ENCODE data around the gene LIM2. TPM values are rescaled to one million over a fixed set of nuclear protein-coding genes. Genes with fewer than 3 reads are reported as not detected.

The LIM2 gene
- total and polyA plus RNA-seq, 9 of the 15 experiments (the other 6 are each of a cell fraction or from before 2014, with no cell fraction given) = 0.07 to 0.45 (median 0.18) TPM; not detected in 4

DNA sequence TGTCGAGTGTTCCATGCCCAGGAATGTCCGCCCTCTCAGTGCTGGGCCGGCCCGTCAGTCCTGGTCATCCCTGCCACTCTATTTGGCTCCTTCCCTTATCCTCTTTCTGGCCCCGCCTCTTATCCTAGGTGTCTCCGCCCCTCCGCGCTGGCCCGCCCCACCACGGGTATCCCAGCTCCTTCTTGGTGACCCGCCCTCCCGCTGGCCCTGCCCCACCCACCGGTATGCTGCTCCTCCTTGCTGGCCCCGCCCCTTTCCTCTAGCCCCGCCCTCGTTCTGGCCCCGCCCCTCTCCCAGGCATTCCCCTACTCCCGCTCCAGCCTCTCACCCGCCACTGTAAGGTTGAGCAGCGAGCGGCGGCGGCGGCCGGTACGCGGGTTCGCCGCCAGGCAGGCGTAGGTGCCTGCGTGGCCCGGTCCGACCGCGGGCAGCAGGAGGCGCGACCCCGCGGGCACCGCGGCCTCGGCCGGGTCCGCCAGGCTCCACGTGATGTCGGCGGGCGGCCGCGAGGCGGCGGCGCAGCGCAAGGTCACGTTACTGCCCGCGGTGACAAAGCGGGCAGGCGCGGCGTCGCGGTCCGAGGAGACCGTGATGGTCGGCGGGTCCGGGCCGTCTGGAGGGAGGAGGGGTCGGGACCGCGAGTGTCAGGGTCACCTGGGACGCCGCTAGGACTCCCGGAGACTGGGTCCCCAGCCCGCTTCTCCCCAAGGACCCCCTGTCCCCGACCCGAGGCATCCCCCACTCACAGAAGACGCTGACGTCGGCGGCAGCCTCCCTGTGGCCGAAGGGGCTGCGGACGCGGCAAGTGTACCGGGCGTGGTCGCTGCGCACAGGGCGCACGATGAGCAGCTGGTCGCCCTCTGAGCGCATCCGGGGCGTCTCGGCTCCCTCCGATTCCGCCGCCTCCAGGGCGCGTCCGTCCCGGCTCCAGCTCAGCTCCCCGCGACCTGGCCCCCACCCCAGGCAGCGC, 47.8 kb downstream of the LIM2 start (continued):
- TF ChIP-seq ZNF263 (CRISPR knock-in tag; IDR thresholded peaks at IDR 0.05; ENCODE audit: borderline replicate concordance) (peak; percentile 35; the same call in 1 of the 2 replicates), ZNF23 (CRISPR knock-in tag; IDR thresholded peaks at IDR 0.05) (no peak), SIX5 (IDR thresholded peaks at IDR 0.05; ENCODE audit: borderline replicate concordance in 1 of 2, insufficient read depth in 1 of 2, low read depth in 1 of 2, low read length in 2 of 2) (no peak), HMG20B (CRISPR knock-in tag; IDR thresholded peaks at IDR 0.05) (no peak), POLR2B (IDR thresholded peaks at IDR 0.05; ENCODE audit: low read depth, partially characterized antibody) (peak; percentile 52), OTX1 (CRISPR knock-in tag; IDR thresholded peaks at IDR 0.05) (no peak), KDM2B (CRISPR knock-in tag; IDR thresholded peaks at IDR 0.05) (no peak), RUNX1 (IDR thresholded peaks at IDR 0.05; ENCODE audit: low read depth) (no peak), ZNF561 (CRISPR knock-in tag; conservative IDR thresholded peaks at IDR 0.05) (no peak), TFAM (CRISPR knock-in tag; conservative IDR thresholded peaks at IDR 0.05) (no peak), ELF1 (tag; IDR thresholded peaks at IDR 0.05) (no peak), CBFB (CRISPR knock-in tag; IDR thresholded peaks at IDR 0.05) (no peak; the same call in 1 of the 2 replicates), NBN (IDR thresholded peaks at IDR 0.05; ENCODE audit: low read depth) (0 out of 2 replicates have a peak, but pooled peaks have one; percentile 58), ELK1 (CRISPR knock-in tag; IDR thresholded peaks at IDR 0.05) (no peak), KDM5B (IDR thresholded peaks at IDR 0.05; ENCODE audit: insufficient replicate concordance, low read depth, low read length) (peak; percentile 68), L3MBTL2 (IDR thresholded peaks at IDR 0.05) (peak; percentile 97), ZNF764 (CRISPR knock-in tag; IDR thresholded peaks at IDR 0.05; ENCODE audit: low read depth) (no peak), SNIP1 (IDR thresholded peaks at IDR 0.05; ENCODE audit: low read depth) (no peak), HCFC1 (IDR thresholded peaks at IDR 0.05; ENCODE audit: low read depth, low read length) (peak; percentile 32; the same call in 1 of the 2 replicates), RBM17 (IDR thresholded peaks at IDR 0.05; ENCODE audit: borderline replicate concordance, low read depth, low read length) (no peak), NFIX (CRISPR knock-in tag; IDR thresholded peaks at IDR 0.05; ENCODE audit: low read depth) (no peak), KLF10 (CRISPR knock-in tag; IDR thresholded peaks at IDR 0.05) (no peak), DIDO1 (tag; IDR thresholded peaks at IDR 0.05; ENCODE audit: low read depth) (no peak)
- TF ChIP-seq, protein P1, sequence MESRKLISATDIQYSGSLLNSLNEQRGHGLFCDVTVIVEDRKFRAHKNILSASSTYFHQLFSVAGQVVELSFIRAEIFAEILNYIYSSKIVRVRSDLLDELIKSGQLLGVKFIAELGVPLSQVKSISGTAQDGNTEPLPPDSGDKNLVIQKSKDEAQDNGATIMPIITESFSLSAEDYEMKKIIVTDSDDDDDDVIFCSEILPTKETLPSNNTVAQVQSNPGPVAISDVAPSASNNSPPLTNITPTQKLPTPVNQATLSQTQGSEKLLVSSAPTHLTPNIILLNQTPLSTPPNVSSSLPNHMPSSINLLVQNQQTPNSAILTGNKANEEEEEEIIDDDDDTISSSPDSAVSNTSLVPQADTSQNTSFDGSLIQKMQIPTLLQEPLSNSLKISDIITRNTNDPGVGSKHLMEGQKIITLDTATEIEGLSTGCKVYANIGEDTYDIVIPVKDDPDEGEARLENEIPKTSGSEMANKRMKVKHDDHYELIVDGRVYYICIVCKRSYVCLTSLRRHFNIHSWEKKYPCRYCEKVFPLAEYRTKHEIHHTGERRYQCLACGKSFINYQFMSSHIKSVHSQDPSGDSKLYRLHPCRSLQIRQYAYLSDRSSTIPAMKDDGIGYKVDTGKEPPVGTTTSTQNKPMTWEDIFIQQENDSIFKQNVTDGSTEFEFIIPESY (CRISPR knock-in tag; IDR thresholded peaks at IDR 0.05) = no peak
- TF ChIP-seq, protein P2, sequence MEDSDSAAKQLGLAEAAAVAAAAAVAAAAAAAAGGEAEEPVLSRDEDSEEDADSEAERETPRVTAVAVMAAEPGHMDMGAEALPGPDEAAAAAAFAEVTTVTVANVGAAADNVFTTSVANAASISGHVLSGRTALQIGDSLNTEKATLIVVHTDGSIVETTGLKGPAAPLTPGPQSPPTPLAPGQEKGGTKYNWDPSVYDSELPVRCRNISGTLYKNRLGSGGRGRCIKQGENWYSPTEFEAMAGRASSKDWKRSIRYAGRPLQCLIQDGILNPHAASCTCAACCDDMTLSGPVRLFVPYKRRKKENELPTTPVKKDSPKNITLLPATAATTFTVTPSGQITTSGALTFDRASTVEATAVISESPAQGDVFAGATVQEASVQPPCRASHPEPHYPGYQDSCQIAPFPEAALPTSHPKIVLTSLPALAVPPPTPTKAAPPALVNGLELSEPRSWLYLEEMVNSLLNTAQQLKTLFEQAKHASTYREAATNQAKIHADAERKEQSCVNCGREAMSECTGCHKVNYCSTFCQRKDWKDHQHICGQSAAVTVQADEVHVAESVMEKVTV (CRISPR knock-in tag; IDR thresholded peaks at IDR 0.05) = no peak
